Common myeloid progenitor, CD34-positive (primary cell): ENCODE results near the gene SLC52A3.
"Not testable (repeated sequence)": the region's sequence is repeated elsewhere in the genome, so short reads cannot be mapped to it uniquely, and the experiment has no call there.

ENCODE experiments used
- CTCF ChIA-PET: fragments of 350-600 bp; sonication (Branson Sonifier 250); formaldehyde crosslinking; loops from one replicate; lab custom pipeline; 2021; ENCODE audit warnings: antibody characterized with exemption; lab: Charles Lee
- POLR2A ChIA-PET: fragments of 350-600 bp; sonication (Branson Sonifier 250); formaldehyde crosslinking; loops from one replicate; lab custom pipeline; 2021; ENCODE audit warnings: antibody characterized with exemption; lab: Charles Lee
- DNase-seq, 3 donors: peaks; one replicate each; pipeline versions ENCODE4 v3.0.0 to v3.0.0-alpha.2; 2013
- H3K27ac ChIP-seq, 2 experiments: 1 replicate in 1 of 2; 2 replicates in 1 of 2; pipeline ENCODE4 v1.7.0; 2013; ENCODE audit warnings: inconsistent platforms in 2 of 2, low read length in 2 of 2, mild to moderate bottlenecking in 2 of 2, low read depth in 1 of 2, moderate library complexity in 1 of 2; ENCODE audit not compliant: severe bottlenecking in 2 of 2, insufficient read depth in 1 of 2, poor library complexity in 1 of 2
- H3K27me3 ChIP-seq, 5 experiments: replicated peaks in 2 of 5; 1 replicate in 3 of 5; 2 replicates in 2 of 5; pipeline versions ENCODE4 v1.6.1 to v1.7.0; 2013; ENCODE audit warnings: low read length in 4 of 5, mild to moderate bottlenecking in 2 of 5, moderate library complexity in 2 of 5, inconsistent platforms in 1 of 5; ENCODE audit not compliant: insufficient read depth in 5 of 5, control insufficient read depth in 4 of 5
- H3K36me3 ChIP-seq, 4 experiments: 1 replicate in 2 of 4; 2 replicates in 2 of 4; pipeline versions ENCODE4 v1.6.1 to v1.7.0; 2013; ENCODE audit warnings: low read length in 3 of 4, control low read depth in 1 of 4, mild to moderate bottlenecking in 1 of 4; ENCODE audit not compliant: control insufficient read depth in 4 of 4, insufficient read depth in 4 of 4
- H3K4me1 ChIP-seq, 4 experiments: 1 replicate in 3 of 4; 2 replicates in 1 of 4; pipeline versions ENCODE4 v1.6.1 to v1.7.1; 2013; ENCODE audit warnings: low read length in 3 of 4, mild to moderate bottlenecking in 3 of 4, control low read depth in 1 of 4, inconsistent platforms in 1 of 4, moderate library complexity in 1 of 4; ENCODE audit not compliant: control insufficient read depth in 4 of 4, insufficient read depth in 4 of 4; ENCODE audit errors: control extremely low read depth in 1 of 4
- H3K4me3 ChIP-seq, 7 experiments: 1 replicate in 4 of 7; 2 replicates in 3 of 7; pipeline versions ENCODE4 v1.5.1 to v1.7.0; 2013; ENCODE audit warnings: mild to moderate bottlenecking in 7 of 7, low read length in 6 of 7, moderate library complexity in 6 of 7, inconsistent platforms in 2 of 7, low read depth in 2 of 7, control low read depth in 1 of 7; ENCODE audit not compliant: insufficient read depth in 4 of 7, control insufficient read depth in 1 of 7; ENCODE audit errors: extremely low read depth in 1 of 7
- H3K9me3 ChIP-seq, 5 experiments: 1 replicate in 4 of 5; 2 replicates in 1 of 5; pipeline versions ENCODE4 v1.6.1 to v1.7.1; 2013; ENCODE audit warnings: low read length in 4 of 5, mild to moderate bottlenecking in 2 of 5, inconsistent platforms in 1 of 5, low read depth in 1 of 5, moderate library complexity in 1 of 5; ENCODE audit not compliant: control insufficient read depth in 4 of 5, insufficient read depth in 2 of 5; ENCODE audit errors: control extremely low read depth in 1 of 5
- WGBS: methylation state at CpG from one replicate; pipeline ENCODE4 v1.1.5; 2013; ENCODE audit not compliant: insufficient coverage; 5-methylcytosine and 5-hydroxymethylcytosine counted together

SLC52A3 gene

DNA sequence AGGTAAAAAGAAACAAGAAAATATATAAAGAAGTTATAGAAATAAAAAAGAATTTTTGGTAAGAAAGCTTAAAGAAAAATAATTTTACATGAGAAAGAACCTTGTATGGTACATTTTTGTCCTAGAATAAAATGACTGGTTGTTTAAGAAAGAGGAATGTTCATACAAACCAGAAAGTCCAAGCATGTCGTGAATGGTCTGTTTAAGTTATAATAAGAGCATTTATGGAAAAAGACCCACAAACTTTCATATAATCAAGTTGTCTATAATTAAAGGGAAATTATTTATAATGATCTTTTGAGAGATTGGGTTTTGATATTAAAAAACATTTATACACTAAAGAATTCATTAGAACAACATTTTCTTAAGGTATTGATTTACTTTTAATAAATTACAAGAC is 37.4 kb upstream of the SLC52A3 start:
- H3K27me3 ChIP-seq = peaks cover 0 to 2% (median 0%) of the 10 kb centered on the region in 5 experiments
- H3K27ac ChIP-seq = no peak overlapping the region
- POLR2A ChIA-PET = no interaction called here
- no peaks in the 10 kb centered on the region for H3K36me3 ChIP-seq
- no CpG with 5 or more reads among the region's 1 CpG for WGBS
- no peaks in the 10 kb centered on the region for H3K4me1 ChIP-seq
- DNase-seq = peak in 2 of 3 donors; percentile 7 to 26
- no peak overlapping the region for H3K4me3 ChIP-seq
- peaks cover 0 to 7% (median 5%) of the 10 kb centered on the region in 5 experiments for H3K9me3 ChIP-seq
- CTCF ChIA-PET = interaction anchor here (1.8 to 2.7 kb wide), 2 partner anchors 10 to 164 kb away, joined by 3 to 10 read pairs; no protein-coding TSS in a partner anchor

DNA sequence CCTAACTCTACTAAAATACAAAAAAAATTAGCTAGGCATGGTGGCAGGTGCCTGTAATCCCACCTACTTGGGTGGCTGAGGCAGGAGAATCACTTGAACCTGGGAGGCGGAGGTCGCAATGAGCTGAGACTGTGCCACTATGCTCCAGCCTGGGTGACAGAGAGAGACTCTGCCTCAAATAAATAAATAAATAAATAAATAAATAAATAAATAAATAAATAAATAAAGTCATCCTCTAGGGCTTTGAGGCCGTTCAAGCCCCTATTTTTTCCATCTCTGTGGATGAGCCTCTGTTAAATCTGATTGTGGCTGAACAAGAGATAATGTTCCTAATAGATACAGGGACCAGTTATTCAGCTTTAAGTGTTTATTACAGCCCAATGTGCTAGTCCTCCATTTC is 33.4 kb upstream of the SLC52A3 start:
- H3K27ac ChIP-seq = no peak overlapping the region
- no peaks in the 10 kb centered on the region for H3K27me3 ChIP-seq
- no peaks in the 10 kb centered on the region for H3K36me3 ChIP-seq
- no peak for DNase-seq
- no peak overlapping the region for H3K4me3 ChIP-seq
- peaks cover 0 to 7% (median 0%) of the 10 kb centered on the region in 5 experiments for H3K9me3 ChIP-seq
- CTCF ChIA-PET = interaction anchor here (0.8 kb wide), 1 partner anchor 14 kb away, joined by 4 read pairs; no protein-coding TSS in a partner anchor
- POLR2A ChIA-PET = no interaction called here
- no peaks in the 10 kb centered on the region for H3K4me1 ChIP-seq
- 83% methylated on average over 1 of the region's 3 CpGs for WGBS

DNA sequence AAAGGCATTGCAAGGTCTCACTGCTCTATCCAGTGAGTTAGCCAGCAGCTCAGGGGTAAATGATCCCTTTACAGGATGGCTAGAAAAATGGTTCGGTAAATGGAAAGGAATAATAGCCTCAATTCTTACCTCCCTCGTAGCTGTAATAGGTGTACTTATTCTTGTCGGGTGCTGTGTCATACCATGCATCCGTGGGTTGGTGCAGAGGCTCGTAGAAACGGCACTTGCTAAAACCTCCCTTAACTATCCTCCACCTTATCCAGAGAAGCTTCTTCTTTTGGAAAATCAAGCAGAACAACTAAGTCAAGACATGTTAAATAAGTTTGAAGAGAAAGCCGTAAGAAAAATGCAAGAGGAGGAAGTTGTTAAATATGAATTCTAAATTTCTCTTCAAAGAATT is 31.7 kb upstream of the SLC52A3 start:
- CTCF ChIA-PET = interaction anchor here (1.5 to 2.8 kb wide), 2 partner anchors 9 to 15 kb away, joined by 4 to 11 read pairs; no protein-coding TSS in a partner anchor
- H3K9me3 ChIP-seq, POLR2A ChIA-PET, H3K27me3 ChIP-seq, H3K4me1 ChIP-seq, DNase-seq, H3K36me3 ChIP-seq, H3K4me3 ChIP-seq, H3K27ac ChIP-seq: not testable (repeated sequence)
- 100% methylated on average over 3 of the region's 7 CpGs for WGBS

DNA sequence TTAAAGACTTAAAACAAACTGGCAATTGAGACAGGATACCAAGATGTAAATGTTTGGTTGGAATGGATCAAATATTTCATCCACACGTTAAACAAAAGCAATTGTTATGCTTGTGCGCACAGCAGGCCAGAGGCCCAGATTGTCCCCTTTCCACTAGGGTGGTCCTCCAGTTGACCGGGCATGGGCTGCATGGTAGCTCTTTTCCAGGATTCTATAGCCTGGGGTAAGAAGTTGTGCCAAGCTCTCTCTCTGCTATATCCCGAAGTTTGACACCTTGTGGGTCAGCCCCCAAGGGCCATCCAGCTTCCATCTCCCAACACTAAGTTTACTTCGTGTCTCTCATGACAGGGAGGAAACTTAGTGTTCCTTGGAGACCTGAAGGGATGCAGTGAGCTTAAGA is 30.4 kb upstream of the SLC52A3 start:
- not testable (repeated sequence) for H3K27ac ChIP-seq, H3K27me3 ChIP-seq, H3K4me3 ChIP-seq, H3K36me3 ChIP-seq, H3K4me1 ChIP-seq, DNase-seq, H3K9me3 ChIP-seq
- POLR2A ChIA-PET = interaction anchor here (0.6 kb wide), 1 partner anchor 483 kb away, joined by 3 read pairs; no protein-coding TSS in a partner anchor
- WGBS = 100% methylated on average over 2 of the region's 5 CpGs
- CTCF ChIA-PET = interaction anchor here (2.8 kb wide), 1 partner anchor 17 kb away, joined by 11 read pairs; no protein-coding TSS in a partner anchor

DNA sequence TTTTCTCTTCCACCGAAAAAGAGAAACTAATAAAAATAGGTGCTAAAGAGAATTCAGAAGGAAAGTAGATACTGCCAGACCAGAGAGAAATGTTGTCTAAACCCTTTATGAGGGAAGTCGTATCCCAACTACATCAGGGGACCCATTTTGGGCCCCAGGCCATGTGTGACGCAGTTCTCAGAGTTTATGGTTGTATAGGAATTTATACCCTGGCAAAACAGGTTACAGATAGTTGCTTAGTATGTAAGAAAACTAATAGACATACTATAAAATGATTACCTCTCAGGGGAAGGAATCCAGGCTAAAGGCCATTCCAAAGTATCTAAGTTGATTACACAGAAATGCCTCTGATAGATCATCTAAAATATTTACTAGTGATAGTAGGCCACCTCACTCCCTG is 28.6 kb upstream of the SLC52A3 start:
- no peak for DNase-seq
- no peak overlapping the region for H3K27ac ChIP-seq
- no peaks in the 10 kb centered on the region for H3K27me3 ChIP-seq
- peaks cover 0 to 9% (median 7%) of the 10 kb centered on the region in 5 experiments for H3K9me3 ChIP-seq
- CTCF ChIA-PET = interaction anchor here (1.1 to 1.5 kb wide), 2 partner anchors 12 to 161 kb away, joined by 3 read pairs; no protein-coding TSS in a partner anchor
- POLR2A ChIA-PET = no interaction called here
- 78% methylated on average over 1 of the region's 3 CpGs for WGBS
- H3K4me1 ChIP-seq = no peaks in the 10 kb centered on the region
- H3K36me3 ChIP-seq = no peaks in the 10 kb centered on the region
- no peak overlapping the region for H3K4me3 ChIP-seq

DNA sequence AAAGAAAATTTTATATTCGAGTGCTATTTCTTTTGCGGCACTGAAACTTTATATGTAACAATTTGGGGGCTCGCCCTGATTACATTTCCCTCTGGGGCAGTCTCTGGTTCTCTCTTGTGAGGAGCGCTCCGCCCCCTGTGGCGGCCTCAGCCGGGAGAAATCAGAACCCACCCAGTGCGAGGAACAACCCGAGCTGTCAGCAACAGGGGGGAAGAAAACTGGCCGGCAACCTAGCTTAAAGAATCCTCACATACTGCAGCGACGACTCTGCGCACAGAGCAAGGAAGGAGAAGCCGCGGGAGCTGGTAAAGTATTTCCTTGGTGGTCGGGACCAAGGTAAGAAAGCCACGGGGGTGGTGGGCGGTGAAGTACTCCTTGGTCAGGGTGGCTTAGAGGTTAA is 23.9 kb upstream of the SLC52A3 start:
- Histone ChIP-seq H3K9me3 (peaks cover 0 to 10% (median 8%) of the 10 kb centered on the region in 5 experiments), H3K36me3 (no peaks in the 10 kb centered on the region), H3K27me3 (no peaks in the 10 kb centered on the region), H3K27ac (no peak overlapping the region), H3K4me1 (no peaks in the 10 kb centered on the region), H3K4me3 (no peak overlapping the region)
- 90% methylated on average over 13 of the region's 18 CpGs for WGBS
- DNase-seq = no peak
- POLR2A ChIA-PET = no interaction called here
- CTCF ChIA-PET = no interaction called here

DNA sequence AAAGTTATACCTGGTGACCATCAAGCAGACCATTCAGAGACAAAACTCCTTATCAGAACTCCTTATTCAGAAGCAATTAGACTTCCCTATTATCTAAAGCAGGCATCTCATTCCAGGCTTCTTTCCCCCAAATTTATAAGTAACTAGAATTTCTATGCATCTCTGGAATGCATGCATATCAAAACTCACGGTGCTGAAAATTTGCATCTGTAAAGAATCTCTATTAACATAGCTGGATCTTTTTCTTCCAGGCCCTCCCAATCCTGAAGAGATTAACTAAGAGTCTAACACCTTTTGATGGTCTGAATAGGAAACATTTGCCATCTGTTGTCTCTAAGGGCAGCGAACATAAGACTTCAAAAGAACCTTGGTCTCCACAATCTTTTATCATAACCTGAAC is 22.8 kb upstream of the SLC52A3 start:
- H3K9me3 ChIP-seq = peaks cover 0 to 11% (median 8%) of the 10 kb centered on the region in 5 experiments
- H3K4me1 ChIP-seq = no peaks in the 10 kb centered on the region
- no peak overlapping the region for H3K27ac ChIP-seq
- H3K27me3 ChIP-seq = no peaks in the 10 kb centered on the region
- CTCF ChIA-PET = interaction anchor here (1.3 kb wide), 1 partner anchor 9 kb away, joined by 4 read pairs; no protein-coding TSS in a partner anchor
- no peaks in the 10 kb centered on the region for H3K36me3 ChIP-seq
- no peak overlapping the region for H3K4me3 ChIP-seq
- no peak for DNase-seq
- POLR2A ChIA-PET = no interaction called here
- 64% methylated on average over 2 of the region's 2 CpGs for WGBS
